GM19043 (cell line): ENCODE data around the gene DUSP15.

Experiments used
- ATAC-seq: cut with Tn5 transposase; IDR thresholded peaks from one replicate; pipeline ENCODE4 v1.9.1; 2021; ENCODE audit warnings: low read depth; ENCODE audit not compliant: unreplicated experiment

DUSP15 gene

DNA sequence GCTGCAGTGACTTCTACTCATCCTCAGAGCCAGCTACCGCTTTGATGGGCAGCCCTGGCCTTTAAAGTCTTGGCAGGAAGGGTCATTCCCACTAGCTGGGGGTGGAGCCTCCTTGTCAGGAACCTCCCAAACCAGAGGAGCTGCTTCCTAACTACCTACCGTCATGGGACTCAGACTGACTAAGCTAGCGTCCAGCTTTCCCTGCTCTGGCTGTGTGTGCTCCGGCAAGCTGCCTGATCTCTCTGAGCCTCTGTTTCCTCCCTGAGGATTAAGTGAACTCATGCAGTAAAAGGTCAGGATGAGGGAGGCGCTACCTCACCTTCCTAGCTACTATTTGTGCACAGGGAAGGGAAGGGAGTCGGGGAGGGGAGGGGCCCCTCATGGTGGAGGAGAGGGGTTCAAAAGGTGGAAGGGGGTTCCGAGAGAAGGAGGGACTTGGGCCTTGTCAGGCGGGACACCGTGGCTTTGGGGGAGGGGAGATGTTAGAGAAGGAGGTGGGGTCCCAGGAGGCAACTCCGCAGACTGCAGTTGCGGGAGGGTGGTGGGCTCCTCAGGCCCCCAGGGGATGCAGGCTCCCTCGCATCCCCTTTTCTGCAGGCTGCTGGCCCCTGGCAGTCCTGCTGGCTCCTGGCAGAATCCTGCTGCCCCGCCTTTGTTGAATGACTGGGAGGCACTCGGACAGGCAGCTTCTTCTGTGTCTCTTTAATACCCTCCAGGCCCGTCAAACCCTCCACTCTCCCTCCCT, 9.8 kb downstream of the DUSP15 start:
- ATAC-seq: no peak

DNA sequence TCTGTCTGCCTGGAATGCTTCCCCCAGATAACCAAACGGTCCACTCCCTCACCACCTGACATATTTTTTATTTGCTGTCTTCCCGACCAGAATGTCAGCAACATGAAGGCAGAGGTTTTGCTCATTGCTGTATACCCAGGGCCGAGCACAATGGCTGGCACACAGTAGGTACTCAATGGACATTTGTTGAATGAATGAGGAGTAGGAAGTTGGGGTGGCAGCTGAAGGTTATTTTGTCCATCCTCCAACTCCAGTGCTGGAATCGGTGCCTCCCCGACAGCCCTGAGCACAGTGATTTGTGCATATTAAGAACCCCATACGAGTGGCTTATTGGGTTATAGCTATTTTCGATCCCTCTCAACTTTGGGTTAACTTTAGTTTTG, 10.3 kb downstream of the DUSP15 start:
- ATAC-seq: no peak

DNA sequence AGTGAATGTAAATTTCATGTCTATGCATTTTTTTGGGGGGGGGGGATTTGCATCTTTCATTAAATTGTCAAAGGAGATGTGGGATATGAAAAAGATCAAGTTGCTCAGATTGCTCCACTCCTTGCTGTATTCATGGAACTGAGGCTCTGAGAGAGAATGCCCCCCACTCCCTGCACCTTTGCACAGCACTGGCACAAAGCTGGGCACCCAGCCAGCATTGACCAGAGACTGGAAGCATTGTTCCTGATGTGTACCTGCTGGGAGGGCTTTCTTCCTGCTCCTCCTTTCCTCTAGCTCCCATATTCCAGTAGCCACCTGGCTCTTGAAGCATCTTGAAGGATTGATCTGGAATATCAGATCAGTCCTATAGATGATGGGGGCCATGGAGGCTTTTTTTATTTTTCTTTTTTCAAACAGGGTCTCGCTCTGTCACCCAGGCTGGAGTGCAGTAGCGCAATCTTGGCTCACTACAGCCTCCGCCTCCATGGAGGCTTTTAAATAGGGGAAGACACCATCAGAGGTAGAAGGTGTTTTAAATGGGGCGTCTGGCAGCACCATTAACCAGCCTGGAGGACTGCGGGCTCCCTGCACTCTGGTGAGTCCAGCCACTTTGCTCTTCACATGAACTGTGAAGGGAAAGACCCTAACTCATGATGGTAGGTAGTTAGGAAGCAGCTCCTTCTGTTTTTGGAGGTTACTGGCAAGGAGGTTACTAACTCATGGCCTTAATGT, 10.9 kb downstream of the DUSP15 start:
- ATAC-seq: no peak

DNA sequence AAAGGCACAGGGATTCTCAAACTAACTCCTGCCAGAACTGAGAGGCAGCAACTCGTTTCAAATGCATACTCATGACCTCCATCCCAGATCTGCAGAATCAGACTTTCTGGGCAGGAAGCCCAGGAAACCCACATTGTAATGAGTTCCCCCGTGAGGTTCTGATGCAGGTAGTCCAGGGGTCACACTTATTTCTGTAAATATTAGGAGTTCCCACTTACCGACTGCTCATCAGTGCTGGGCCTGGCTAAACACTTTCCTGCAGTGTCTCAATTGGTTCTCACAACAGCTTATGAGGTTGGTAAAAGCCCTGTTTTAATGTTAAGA, 11.6 kb downstream of the DUSP15 start:
- ATAC-seq: no peak

DNA sequence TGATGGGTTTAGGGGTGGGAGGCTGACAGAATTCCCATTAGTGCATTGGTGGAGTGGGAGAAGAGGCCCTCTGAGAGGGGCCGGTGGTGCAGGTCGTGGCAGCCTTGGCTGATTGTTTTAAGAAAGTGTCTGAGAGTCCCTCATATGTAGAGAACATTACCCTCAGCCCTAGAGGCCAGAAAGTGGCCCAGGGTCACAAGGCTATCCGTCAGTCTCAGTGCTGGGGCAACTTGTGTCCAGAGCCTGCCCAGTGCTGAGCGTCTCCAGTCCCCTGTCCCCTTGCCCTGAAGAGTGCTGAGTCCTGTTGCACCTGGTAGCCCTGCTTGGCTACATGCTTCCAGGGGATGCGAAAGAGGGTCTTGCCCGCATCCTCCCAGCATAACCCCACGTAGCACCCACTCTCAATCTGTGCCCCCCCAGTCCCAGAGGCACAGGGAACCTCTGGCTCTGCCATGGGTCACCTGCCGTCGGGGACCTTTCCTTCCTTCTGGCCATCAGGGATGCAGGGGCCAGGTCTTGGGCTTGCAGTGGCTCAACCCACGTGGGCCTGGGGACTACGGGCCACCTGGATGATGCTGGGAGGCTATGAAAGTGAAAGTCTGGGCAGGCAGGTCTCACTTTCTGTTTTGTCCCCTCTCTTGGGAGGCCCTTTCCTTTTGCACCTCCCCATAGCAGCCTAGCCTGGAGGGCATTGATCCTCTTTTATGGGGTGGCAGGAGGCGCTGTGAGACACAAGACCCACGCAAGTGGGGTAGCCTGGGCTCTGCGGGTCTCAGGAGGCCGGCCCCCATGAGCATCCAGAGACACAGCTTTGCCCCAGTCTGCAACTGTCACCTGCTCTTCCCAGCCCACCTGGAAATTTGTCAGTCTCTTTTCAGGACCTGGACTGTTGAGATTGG, 12.2 kb downstream of the DUSP15 start:
- peak; percentile 67 for ATAC-seq

DNA sequence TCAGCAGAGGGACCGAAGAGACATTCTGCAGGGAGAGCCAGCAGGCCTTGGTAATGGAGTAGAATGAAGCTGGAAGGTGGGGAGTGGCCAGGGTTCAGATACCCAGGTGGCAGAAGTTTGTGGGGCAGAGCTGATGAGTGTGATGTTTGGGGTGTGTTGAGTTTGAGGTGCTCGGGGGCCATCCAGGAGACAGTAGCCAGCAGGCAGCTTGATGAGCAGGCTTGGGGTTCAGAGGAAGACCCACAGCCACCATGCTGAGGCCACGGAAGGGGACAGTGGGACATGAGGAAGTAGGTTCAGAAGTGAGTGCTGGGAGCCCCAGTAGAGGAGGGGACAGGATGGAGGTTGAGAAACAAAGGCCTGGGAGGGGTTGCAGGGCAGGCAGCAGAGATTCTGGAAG, 13.8 kb downstream of the DUSP15 start:
- ATAC-seq: no peak

DNA sequence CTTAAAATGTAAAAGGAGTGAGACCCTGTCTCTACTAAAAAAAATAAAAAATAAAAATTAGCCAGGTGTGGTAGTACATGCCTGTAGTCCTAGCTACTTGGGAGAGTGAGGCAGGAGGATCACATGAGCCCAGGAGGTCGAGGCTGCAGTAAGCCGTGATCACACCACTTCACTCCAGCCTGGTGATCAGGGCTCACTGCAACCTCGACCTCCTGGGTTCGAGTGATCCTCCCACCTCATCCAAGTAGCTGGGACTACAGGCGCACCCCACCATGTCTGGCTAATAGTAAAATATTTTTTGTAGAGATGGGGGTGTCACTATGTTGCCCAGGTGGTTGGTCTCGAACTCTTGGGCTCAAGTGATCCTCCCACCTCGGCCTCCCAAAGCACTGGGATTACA, 16.8 kb downstream of the DUSP15 start:
- ATAC-seq: no peak

DNA sequence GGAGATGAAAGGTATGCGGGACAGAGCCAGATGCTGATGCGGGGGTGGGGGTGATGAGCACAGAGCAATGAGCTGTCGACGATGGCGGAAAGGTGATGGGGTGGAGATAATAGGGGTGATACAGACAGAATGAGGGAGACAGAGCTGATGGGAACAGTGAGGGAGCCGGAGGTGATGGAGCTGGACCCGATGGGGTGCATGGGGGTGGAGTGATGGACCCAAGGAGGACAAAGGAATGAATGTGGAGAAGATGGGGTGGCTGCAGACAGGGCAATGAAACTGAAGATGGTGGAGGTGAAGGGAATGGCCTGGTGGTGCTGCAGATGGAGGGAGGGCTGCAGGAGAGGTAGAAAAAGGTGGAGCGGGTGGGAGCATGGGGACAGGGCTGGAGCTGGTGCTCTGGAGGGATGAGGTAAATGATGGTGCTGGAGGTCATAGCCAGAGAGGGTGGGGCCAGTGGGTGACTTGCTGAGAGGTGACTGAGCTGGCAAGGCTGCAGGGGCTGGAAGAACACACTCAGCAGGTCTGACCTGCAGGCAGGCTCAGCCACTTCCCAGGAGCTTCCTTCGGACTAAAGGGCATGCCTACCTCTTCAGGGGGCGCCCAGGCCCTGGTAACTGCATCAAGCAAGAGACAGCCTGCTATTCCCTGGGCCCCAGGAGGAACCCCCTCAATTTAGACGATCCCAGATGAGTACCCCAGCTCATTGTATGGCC, 18.9 kb downstream of the DUSP15 start:
- no peak for ATAC-seq

DNA sequence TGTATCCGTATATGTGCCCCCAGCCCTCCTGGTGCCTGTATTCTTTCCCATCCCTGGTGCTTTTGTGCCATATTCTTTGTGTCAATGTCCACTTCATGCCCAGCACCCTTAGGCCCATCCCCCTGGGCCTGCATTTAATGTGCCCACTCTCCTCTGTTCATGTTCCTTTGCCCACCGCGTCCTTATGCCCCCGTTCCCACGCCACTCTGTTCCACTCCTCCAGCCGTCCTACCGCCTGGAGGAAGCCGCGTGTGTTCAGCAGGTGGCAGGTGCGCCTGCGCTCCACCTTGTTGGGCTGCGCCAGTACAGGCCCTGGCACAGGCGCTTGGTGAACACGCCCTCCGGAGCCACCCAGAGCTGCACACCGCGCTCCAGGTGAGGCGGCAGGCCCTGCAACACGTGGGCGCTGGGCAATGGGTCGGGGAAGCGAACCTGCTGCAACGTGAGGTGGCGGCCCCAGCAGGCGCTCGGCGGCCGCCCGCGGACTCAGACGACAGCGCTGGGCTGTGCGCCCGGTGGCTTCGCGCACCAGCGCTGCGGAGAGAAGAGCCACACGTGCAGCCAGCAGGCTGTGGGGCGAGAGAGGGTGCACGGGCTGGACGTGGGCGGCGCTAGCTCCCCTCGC, 20.9 kb downstream of the DUSP15 start:
- ATAC-seq: no peak

DNA sequence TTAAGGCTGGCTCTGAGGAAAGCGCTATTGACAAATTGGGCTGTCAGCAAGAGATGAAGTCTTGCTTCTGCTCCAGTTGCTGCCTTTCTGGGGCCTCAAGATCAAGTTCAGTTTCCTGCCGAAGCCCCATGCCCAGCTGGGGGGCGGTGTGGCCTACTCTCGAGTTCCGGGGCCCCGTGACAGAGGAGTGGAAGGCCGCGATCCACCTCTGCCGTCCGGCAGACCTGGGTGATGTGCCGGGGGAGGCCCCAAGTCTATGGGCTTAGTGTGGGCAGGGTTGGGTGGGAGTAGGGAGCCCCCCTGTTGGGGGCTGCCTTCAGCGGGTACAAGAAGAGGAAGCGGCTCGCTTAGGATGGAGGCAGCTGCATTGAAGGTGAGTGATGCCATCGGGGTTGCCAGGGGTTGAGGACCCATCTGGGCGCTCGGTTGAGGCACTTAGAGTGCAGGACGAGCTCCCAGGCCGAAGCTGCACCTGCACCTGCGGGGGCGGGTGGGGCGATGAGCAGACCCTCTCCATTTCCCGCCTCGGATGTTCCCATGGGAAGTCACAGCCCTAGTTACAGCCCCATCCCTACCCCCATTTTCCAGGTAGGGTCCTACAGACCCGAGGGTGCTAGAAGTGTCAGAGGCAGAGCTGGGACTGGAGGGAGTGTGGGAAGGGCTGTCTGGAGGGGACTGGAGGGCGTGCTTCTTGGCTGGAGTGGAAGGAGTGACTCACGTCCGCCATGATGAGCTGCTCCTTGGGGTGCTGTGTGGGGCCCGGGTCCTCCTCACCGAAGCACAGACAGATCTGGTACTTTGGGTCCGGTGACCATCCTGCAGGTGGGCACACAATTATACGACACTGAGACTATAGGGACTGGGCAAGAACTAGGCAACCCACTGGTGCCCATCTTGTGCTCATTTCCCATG, 22.0 kb downstream of the DUSP15 start:
- no peak for ATAC-seq

DNA sequence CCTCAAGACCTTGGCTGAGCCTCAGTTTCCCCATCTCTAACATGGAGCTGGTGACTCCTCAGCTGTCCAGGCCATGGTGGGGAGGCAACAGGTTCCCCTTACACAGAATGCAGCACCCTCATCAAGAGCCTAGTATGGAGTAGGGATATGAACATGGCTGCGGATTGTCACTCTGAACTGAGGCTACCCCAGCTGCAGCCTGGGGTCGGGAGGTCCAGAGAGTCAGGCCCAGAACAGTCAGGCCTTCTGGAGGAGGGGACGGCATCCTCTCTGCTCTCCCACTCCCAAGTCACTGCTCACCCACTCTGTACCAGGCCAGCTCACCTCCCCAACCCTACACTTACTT, 23.6 kb downstream of the DUSP15 start:
- ATAC-seq: no peak

DNA sequence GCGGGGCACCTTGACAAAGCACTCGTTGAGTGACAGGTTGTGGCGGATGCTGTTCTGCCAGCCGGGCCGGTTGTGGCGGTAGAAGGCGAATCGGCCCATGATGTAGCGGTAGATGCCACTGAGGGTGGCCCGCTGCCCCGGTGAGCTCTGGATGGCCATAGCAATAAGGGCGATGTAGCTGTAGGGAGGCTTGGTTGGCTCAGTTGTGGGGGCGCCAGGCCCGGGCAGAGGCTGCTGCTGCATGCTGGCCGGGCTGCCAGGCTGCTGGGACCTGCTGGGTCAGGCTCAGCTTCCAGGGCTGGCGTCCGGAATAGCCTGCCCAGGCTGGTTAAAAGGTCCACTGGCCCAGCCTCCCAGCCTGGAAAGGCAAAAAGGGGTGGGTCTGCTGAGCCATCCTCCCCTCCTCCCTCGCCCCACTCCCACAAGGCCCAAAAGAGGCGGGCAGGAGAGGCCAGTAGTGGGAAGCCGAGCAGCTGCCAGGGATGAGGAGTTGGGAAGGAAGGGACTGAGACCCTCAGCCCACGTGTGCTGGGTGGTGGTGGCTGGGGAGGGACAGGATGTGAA, 24.9 kb downstream of the DUSP15 start, which contains the start of gene FOXS1:
FOXS1 (minus strand) TSS at position 305 of the 564 bp plus-strand sequence; CDS start at position 243, 62 bp downstream.
- no peak for ATAC-seq

DNA sequence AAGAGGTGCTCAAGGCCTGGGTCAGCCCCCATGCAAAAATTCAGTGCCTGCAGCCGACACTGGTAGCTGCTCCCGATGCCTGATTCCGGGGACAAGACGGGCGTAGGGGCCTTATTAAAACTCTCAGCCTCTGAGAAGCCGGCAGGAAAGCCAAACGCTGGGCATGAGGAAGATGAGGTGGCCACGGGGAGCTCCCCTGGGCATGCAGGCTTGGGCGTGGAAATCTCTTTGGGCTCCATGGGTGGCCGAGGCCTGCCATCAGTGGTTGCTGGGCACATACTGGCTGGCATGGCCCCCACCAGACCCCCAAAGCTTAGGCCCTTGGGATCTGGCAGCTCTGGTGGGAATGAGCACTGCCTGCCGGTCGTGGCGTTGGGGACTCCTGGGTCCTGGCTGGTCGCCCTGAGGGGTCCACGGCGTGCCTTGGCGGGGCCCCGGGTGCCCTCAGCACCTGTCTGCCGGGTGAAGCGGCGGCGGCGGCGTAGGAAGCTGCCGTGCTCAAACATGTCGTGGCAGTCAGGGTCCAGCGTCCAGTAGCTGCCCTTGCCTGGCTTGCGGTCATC, 25.5 kb downstream of the DUSP15 start:
- ATAC-seq: no peak

DNA sequence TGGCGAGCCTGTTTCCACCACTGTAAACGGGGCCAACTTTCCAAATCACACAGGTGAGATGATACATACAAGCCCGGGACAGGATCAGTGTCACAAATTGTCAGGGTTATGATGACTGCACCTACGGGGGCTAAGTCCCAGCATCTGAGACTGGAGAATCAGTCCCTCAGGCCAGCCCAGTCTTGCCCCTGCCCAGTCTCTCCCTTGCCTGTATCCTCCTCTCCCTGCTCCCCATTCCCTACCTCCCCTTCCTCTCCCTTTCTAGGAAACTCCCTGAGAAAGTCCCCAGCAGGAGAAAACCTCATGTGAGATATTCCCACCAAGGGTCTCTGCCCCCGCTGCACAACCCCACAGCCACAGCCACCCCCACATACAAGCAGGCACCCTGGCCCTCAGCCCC, 26.4 kb downstream of the DUSP15 start:
- no peak for ATAC-seq

DNA sequence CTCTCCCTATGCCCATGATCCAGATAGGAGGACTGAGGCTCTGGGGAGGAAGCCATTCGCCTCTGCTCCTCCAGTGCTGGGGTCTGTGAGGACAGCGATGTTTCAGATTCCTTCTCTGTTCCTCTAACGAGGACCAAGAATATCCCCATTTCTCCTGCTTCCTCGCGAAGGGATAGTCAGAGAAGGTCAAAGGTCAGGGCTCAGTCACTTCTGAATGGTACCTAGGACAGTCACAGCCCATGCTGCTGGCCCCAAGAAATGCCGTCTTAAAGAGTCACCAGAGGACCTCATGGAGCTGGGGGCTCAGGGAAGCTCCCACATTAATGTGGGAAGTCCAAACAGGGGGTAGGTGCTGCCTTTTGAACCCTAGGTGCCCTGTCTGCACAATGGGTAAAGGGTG, 27.0 kb downstream of the DUSP15 start:
- no peak for ATAC-seq

DNA sequence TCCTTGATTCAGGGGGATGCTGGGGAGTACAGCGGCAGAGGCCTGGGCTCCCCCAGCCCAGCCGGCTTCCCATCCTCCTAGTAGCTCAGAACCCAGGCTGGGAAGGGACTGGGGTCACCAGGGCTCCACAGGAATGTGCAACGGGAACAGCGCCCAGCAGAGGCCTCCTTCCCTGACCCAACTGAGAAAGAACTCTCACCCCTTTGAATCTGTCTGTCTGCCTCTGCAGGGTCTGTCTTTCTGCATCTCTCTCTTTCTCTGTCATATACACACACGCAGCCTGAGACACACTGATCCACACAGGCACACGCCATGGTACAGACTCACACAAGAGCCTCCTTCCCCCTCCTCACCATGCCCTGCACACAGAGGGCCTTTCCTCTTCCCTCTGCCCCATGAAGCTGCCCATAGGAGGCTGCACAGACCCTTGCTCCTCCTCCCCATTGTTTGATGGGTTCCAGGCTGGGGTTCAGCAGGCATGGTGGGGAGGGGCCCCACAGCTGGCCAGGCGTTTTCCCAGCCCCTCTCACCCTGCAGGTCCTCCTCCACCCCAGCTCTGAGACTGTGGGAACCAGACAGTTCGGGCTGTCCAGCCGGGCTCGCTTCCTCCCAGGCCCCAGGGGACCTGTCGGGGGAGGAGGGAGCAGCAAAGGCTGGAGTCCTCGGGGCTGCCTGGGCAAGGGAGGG, 27.7 kb downstream of the DUSP15 start:
- ATAC-seq: no peak

DNA sequence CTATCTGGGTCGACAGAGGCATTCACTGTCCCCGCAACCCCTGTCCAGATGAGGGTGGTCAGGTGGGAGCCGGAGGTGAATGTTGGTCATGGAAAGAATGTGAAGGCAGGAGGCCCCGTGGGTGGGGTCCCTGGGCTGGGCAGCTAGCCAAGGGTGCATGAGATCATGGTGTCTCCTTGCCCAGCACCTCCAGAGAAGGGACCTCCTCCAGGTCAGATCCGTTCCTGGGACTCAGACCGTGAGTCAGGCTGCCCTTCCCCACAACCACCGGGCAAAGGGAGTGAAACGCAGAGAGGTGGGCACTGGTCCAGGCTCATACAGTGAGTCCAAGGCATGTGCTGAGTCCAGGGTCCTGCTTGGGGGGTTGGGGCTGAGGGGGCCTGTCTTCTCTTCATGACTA, 28.4 kb downstream of the DUSP15 start:
- no peak for ATAC-seq
